ENCODE results near the gene CDH4. TPM values are rescaled to one million over a fixed set of nuclear protein-coding genes. Genes with fewer than 3 reads are reported as not detected.
A peak's percentile ranks its signal among the peaks of the same experiment; 100 is the strongest.

Gene CDH4
- total and polyA plus RNA-seq, 4 donors, result 0.06 to 0.10 TPM; not detected in 2

DNA sequence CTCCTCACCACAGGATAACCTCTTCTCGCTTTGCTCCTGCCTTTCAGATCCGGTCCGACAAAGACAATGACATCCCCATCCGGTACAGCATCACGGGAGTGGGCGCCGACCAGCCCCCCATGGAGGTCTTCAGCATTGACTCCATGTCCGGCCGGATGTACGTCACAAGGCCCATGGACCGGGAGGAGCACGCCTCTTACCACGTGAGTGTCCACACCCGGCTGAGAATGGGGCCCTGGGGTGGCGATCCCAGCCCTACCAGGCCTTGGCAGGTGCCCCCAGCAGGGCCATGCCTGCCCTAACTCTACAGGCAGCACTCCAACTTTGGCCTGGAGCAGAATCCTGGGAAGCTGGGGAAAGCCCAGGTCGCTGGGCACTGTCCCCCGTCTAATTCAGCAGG lies 592.6 kb downstream of the CDH4 start:
- Histone ChIP-seq H3K27me3 (ENCODE audit: control insufficient read depth in 1 of 2, insufficient read depth in 2 of 2, low read length in 1 of 2) (no peaks in the 10 kb centered on the region), H3K4me3 (ENCODE audit: low read length in 2 of 2) (no peak overlapping the region), H3K9me3 (ENCODE audit: control insufficient read depth, low read length) (no peaks in the 10 kb centered on the region), H3K4me1 (ENCODE audit: control insufficient read depth in 1 of 2, insufficient read depth in 2 of 2, low read length in 2 of 2) (no peaks in the 10 kb centered on the region), H3K36me3 (ENCODE audit: control insufficient read depth in 1 of 2, insufficient read depth in 2 of 2, low read length in 1 of 2) (no peaks in the 10 kb centered on the region), H3K27ac (ENCODE audit: low read depth in 1 of 2, low read length in 2 of 2) (no peak overlapping the region)
- DNase-seq (peak; percentile 30 to 62), ATAC-seq (ENCODE audit: low FRiP score) (no peak)
- intact Hi-C loops (cut with DNase I), result no loop called here
- WGBS, 2 donors, result 93 to 94% methylated on average over 16 to 17 of the region's 17 CpGs

DNA sequence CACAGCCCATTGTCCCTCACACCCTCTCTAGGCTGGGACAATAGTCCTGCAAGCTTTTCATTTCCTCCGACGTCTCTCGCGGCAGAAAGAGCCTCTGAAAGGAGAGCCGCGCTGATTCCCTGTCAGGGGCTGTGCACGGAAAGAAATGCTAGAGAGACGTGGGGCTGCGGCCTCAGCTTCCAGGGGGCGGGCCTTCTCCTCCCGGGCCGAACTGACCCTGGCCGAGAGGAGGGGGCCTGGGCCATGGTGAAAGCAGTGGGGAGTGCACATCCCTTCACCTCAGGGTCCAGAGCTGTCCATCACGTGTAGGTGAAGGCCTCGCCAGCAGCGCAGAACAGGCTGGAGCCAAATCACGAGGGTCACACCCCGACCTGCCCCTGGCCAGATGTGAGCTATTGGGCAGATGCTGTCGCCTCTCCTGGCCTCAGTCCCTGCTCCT lies 593.2 kb downstream of the CDH4 start:
- Histone ChIP-seq H3K27me3 (ENCODE audit: control insufficient read depth in 1 of 2, insufficient read depth in 2 of 2, low read length in 1 of 2) (no peaks in the 10 kb centered on the region), H3K9me3 (ENCODE audit: control insufficient read depth, low read length) (no peaks in the 10 kb centered on the region), H3K4me1 (ENCODE audit: control insufficient read depth in 1 of 2, insufficient read depth in 2 of 2, low read length in 2 of 2) (no peaks in the 10 kb centered on the region), H3K4me3 (ENCODE audit: low read length in 2 of 2) (no peak overlapping the region), H3K27ac (ENCODE audit: low read depth in 1 of 2, low read length in 2 of 2) (no peak overlapping the region), H3K36me3 (ENCODE audit: control insufficient read depth in 1 of 2, insufficient read depth in 2 of 2, low read length in 1 of 2) (no peaks in the 10 kb centered on the region)
- ATAC-seq (ENCODE audit: low FRiP score) (no peak), DNase-seq (peak; percentile 32 to 57)
- WGBS, 2 donors, result 51 to 52% methylated on average over 19 of the region's 19 CpGs
- intact Hi-C loops (cut with DNase I), result no loop called here

GRCh38 chr20:61846074-61846473 lies 594.0 kb downstream of the CDH4 start:
- Histone ChIP-seq H3K4me3 (ENCODE audit: low read length in 2 of 2) (no peak overlapping the region), H3K27me3 (ENCODE audit: control insufficient read depth in 1 of 2, insufficient read depth in 2 of 2, low read length in 1 of 2) (no peaks in the 10 kb centered on the region), H3K36me3 (ENCODE audit: control insufficient read depth in 1 of 2, insufficient read depth in 2 of 2, low read length in 1 of 2) (no peaks in the 10 kb centered on the region), H3K9me3 (ENCODE audit: control insufficient read depth, low read length) (no peaks in the 10 kb centered on the region), H3K4me1 (ENCODE audit: control insufficient read depth in 1 of 2, insufficient read depth in 2 of 2, low read length in 2 of 2) (no peaks in the 10 kb centered on the region), H3K27ac (ENCODE audit: low read depth in 1 of 2, low read length in 2 of 2) (no peak overlapping the region)
- WGBS, 2 donors, result 65 to 73% methylated on average over 15 of the region's 15 CpGs
- intact Hi-C loops (cut with DNase I), result no loop called here
- DNase-seq (peak in 1 of 2 donors; percentile 71), ATAC-seq (ENCODE audit: low FRiP score) (no peak)

DNA sequence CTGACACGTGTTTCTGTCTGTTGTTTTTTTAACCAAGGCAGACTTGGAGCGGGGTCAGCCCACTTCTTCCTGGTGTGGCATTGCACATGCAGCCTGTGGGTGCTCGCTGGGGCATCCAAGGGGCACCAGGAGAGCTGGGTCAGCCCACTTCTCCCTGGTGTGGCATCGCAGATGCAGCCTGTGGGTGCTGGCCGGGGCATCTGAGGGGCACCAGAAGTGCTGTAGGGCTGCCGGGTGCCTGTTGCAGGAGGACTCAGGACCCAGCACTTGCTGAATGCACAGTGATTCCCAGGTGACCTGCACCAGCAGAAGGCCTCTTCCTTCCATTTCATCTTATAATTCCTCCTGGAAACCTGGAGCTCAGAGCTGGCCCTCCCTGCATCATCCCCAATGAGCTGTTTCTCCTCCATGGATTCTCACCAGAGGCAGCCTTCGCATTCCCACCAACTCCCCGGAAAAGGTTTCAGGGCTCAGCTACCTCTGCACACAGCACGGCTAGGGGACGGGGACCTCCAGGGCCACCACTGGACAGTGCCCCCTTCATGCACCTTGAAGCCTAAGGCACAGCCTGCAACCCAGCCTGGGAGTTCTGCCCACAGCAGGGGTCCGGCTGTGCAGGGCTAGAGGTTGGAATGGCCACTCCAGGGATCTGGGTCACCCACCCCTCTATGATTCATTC lies 594.8 kb downstream of the CDH4 start:
- no peaks in the 10 kb centered on the region for H3K27me3 ChIP-seq (ENCODE audit: control insufficient read depth in 1 of 2, insufficient read depth in 2 of 2, low read length in 1 of 2)
- WGBS, 2 donors, result 68 to 79% methylated on average over 11 of the region's 11 CpGs
- no peaks in the 10 kb centered on the region for H3K9me3 ChIP-seq (ENCODE audit: control insufficient read depth, low read length)
- peak in 1 of 2 donors; percentile 57 for DNase-seq
- H3K4me1 ChIP-seq (ENCODE audit: control insufficient read depth in 1 of 2, insufficient read depth in 2 of 2, low read length in 2 of 2), result no peaks in the 10 kb centered on the region
- H3K36me3 ChIP-seq (ENCODE audit: control insufficient read depth in 1 of 2, insufficient read depth in 2 of 2, low read length in 1 of 2), result no peaks in the 10 kb centered on the region
- H3K27ac ChIP-seq (ENCODE audit: low read depth in 1 of 2, low read length in 2 of 2), result no peak overlapping the region
- ATAC-seq (ENCODE audit: low FRiP score), result no peak
- H3K4me3 ChIP-seq (ENCODE audit: low read length in 2 of 2), result no peak overlapping the region
- intact Hi-C loops (cut with DNase I), result no loop called here

- Histone ChIP-seq H3K36me3 (ENCODE audit: control insufficient read depth in 1 of 2, insufficient read depth in 2 of 2, low read length in 1 of 2) (no peaks in the 10 kb centered on the region), H3K9me3 (ENCODE audit: control insufficient read depth, low read length) (no peaks in the 10 kb centered on the region), H3K27ac (ENCODE audit: low read depth in 1 of 2, low read length in 2 of 2) (no peak overlapping the region), H3K4me3 (ENCODE audit: low read length in 2 of 2) (no peak overlapping the region), H3K27me3 (ENCODE audit: control insufficient read depth in 1 of 2, insufficient read depth in 2 of 2, low read length in 1 of 2) (no peaks in the 10 kb centered on the region), H3K4me1 (ENCODE audit: control insufficient read depth in 1 of 2, insufficient read depth in 2 of 2, low read length in 2 of 2) (no peaks in the 10 kb centered on the region)
- DNase-seq, result no peak
- no peak for ATAC-seq (ENCODE audit: low FRiP score)
- WGBS, 2 donors, result 90 to 94% methylated on average over 10 of the region's 10 CpGs
- intact Hi-C loops (cut with DNase I), result no loop called here
These were observed 595.3 kb downstream of the CDH4 start for GRCh38 chr20:61847420-61847748.

GRCh38 chr20:61847986-61848385 lies 595.9 kb downstream of the CDH4 start:
- peak in 1 of 2 donors; percentile 51 for DNase-seq
- Histone ChIP-seq H3K27me3 (ENCODE audit: control insufficient read depth in 1 of 2, insufficient read depth in 2 of 2, low read length in 1 of 2) (no peaks in the 10 kb centered on the region), H3K4me3 (ENCODE audit: low read length in 2 of 2) (no peak overlapping the region), H3K27ac (ENCODE audit: low read depth in 1 of 2, low read length in 2 of 2) (no peak overlapping the region), H3K36me3 (ENCODE audit: control insufficient read depth in 1 of 2, insufficient read depth in 2 of 2, low read length in 1 of 2) (no peaks in the 10 kb centered on the region), H3K4me1 (ENCODE audit: control insufficient read depth in 1 of 2, insufficient read depth in 2 of 2, low read length in 2 of 2) (no peaks in the 10 kb centered on the region), H3K9me3 (ENCODE audit: control insufficient read depth, low read length) (no peaks in the 10 kb centered on the region)
- intact Hi-C loops (cut with DNase I), result no loop called here
- no peak for ATAC-seq (ENCODE audit: low FRiP score)
- WGBS, 2 donors, result 88 to 89% methylated on average over 7 of the region's 7 CpGs

DNA sequence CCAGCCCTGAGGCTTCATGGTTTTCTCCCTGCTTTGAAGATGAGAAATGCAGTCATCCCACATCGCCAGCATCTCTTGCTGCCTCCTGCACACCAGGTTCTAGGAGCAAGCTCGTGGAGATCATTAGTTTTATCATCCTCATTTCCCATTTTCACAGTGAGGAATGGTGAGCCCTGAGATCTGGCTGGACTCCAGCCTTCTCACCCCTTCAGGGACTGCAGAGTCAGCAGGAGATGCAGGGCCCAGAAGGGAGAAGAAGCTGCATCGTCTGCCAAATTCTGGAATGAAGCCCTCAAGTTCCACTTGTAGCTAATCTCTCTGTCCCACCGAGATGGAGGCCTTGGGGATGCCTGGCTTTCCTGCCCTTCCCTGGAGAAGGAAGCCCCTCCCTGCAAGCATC lies 596.8 kb downstream of the CDH4 start:
- no peaks in the 10 kb centered on the region for H3K9me3 ChIP-seq (ENCODE audit: control insufficient read depth, low read length)

DNA sequence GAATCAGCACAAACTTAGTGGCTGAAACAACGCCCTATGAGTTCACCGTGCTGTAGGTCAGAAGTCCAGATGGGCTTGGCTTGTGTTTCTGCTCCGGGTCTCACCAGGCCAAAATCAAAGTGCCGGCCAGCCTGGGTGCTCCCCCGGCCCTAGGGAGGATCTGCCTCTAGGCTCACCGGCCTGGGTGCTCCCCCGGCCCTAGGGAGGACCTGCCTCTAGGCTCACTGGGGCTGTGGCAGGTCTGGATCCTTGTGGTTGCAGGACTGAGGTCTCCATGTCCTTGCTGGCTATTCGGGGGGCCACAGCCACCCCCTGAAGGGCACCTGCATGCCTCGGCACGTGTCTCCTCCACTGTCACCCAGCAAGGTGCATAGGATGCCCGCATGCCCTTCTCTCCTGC lies 597.3 kb downstream of the CDH4 start:
- H3K4me3 ChIP-seq (ENCODE audit: low read length in 2 of 2), result no peak overlapping the region
- WGBS, 2 donors, result 81 to 85% methylated on average over 11 of the region's 11 CpGs
- no peak for ATAC-seq (ENCODE audit: low FRiP score)
- H3K27me3 ChIP-seq (ENCODE audit: control insufficient read depth in 1 of 2, insufficient read depth in 2 of 2, low read length in 1 of 2), result no peaks in the 10 kb centered on the region
- no peaks in the 10 kb centered on the region for H3K36me3 ChIP-seq (ENCODE audit: control insufficient read depth in 1 of 2, insufficient read depth in 2 of 2, low read length in 1 of 2)
- intact Hi-C loops (cut with DNase I), result no loop called here
- DNase-seq, result no peak
- no peaks in the 10 kb centered on the region for H3K4me1 ChIP-seq (ENCODE audit: control insufficient read depth in 1 of 2, insufficient read depth in 2 of 2, low read length in 2 of 2)
- H3K9me3 ChIP-seq (ENCODE audit: control insufficient read depth, low read length), result no peaks in the 10 kb centered on the region
- no peak overlapping the region for H3K27ac ChIP-seq (ENCODE audit: low read depth in 1 of 2, low read length in 2 of 2)

More for the DNA sequence above, 596.8 kb downstream of the CDH4 start:
- H3K27ac ChIP-seq (ENCODE audit: low read depth in 1 of 2, low read length in 2 of 2), result no peak overlapping the region
- no peak overlapping the region for H3K4me3 ChIP-seq (ENCODE audit: low read length in 2 of 2)
- H3K4me1 ChIP-seq (ENCODE audit: control insufficient read depth in 1 of 2, insufficient read depth in 2 of 2, low read length in 2 of 2), result no peaks in the 10 kb centered on the region
- intact Hi-C loops (cut with DNase I), result no loop called here
- DNase-seq (no peak), ATAC-seq (ENCODE audit: low FRiP score) (no peak)
- 57 to 59% methylated on average over 4 of the region's 4 CpGs for WGBS, 2 donors
- no peaks in the 10 kb centered on the region for H3K27me3 ChIP-seq (ENCODE audit: control insufficient read depth in 1 of 2, insufficient read depth in 2 of 2, low read length in 1 of 2)
- H3K36me3 ChIP-seq (ENCODE audit: control insufficient read depth in 1 of 2, insufficient read depth in 2 of 2, low read length in 1 of 2), result no peaks in the 10 kb centered on the region

GRCh38 chr20:61849822-61850221 lies 597.8 kb downstream of the CDH4 start:
- Histone ChIP-seq H3K27ac (ENCODE audit: low read depth in 1 of 2, low read length in 2 of 2) (no peak overlapping the region), H3K9me3 (ENCODE audit: control insufficient read depth, low read length) (no peaks in the 10 kb centered on the region), H3K27me3 (ENCODE audit: control insufficient read depth in 1 of 2, insufficient read depth in 2 of 2, low read length in 1 of 2) (no peaks in the 10 kb centered on the region), H3K4me1 (ENCODE audit: control insufficient read depth in 1 of 2, insufficient read depth in 2 of 2, low read length in 2 of 2) (no peaks in the 10 kb centered on the region), H3K4me3 (ENCODE audit: low read length in 2 of 2) (no peak overlapping the region), H3K36me3 (ENCODE audit: control insufficient read depth in 1 of 2, insufficient read depth in 2 of 2, low read length in 1 of 2) (no peaks in the 10 kb centered on the region)
- intact Hi-C loops (cut with DNase I), result no loop called here
- ATAC-seq (ENCODE audit: low FRiP score), result no peak
- no peak for DNase-seq
- 83 to 86% methylated on average over 12 of the region's 12 CpGs for WGBS, 2 donors
